Nephron (organoid): ENCODE data around the gene LTV1.
A peak's percentile ranks its signal among the peaks of the same experiment; 100 is the strongest.
"Not testable (repeated sequence)": the region's sequence is repeated elsewhere in the genome, so short reads cannot be mapped to it uniquely, and the experiment has no call there.

Experiments used
- H3K27ac Mint-ChIP-seq, 3 experiments: 2 replicates each; pipeline ENCODE4 v1.8.0; 2020; ENCODE audit warnings: mixed read lengths in 3 of 3, mild to moderate bottlenecking in 2 of 3, moderate library complexity in 1 of 3
- H3K27me3 Mint-ChIP-seq: 2 replicates; pipeline ENCODE4 v1.8.0; 2021; ENCODE audit warnings: low read depth, mild to moderate bottlenecking, moderate library complexity, mixed read lengths
- H3K36me3 Mint-ChIP-seq: 2 replicates; pipeline ENCODE4 v1.8.0; 2020; ENCODE audit warnings: low read depth, mixed read lengths
- H3K4me1 Mint-ChIP-seq: 2 replicates; pipeline ENCODE4 v1.8.0; 2020; ENCODE audit warnings: mixed read lengths
- H3K4me3 Mint-ChIP-seq, 3 experiments: 2 replicates each; pipeline ENCODE4 v1.8.0; 2020; ENCODE audit warnings: mild to moderate bottlenecking in 3 of 3, mixed read lengths in 3 of 3, moderate library complexity in 2 of 3
- H3K9me3 Mint-ChIP-seq: 2 replicates; pipeline ENCODE4 v1.8.0; 2020; ENCODE audit warnings: mixed read lengths
- CTCF ChIP-seq, 3 experiments: fragments of 200-600 bp; sonication (generic); IDR thresholded peaks; one replicate each; pipeline ENCODE4 v1.5.0; 2021; ENCODE audit warnings: antibody characterized with exemption in 3 of 3; ENCODE audit not compliant: unreplicated experiment in 3 of 3

Gene LTV1

GRCh38 chr6:143839196-143839595 is 3.9 kb upstream of the LTV1 start:
- H3K4me1 Mint-ChIP-seq, result peaks cover 38% of the 10 kb centered on the region

GRCh38 chr6:143840595-143841265 is 2.4 kb upstream of the LTV1 start:
- no peak for TF ChIP-seq CTCF (IDR thresholded peaks at IDR 0.05; ENCODE audit: unreplicated experiment in 3 of 3)
- Mint-ChIP-seq H3K27ac (peak overlapping the region; percentile 90 to 99 (median 91)), H3K4me1 (peaks cover 41% of the 10 kb centered on the region), H3K36me3 (peaks cover 5% of the 10 kb centered on the region), H3K27me3 (no peaks in the 10 kb centered on the region), H3K4me3 (peak overlapping the region; percentile 67 to 72 (median 70)), H3K9me3 (no peaks in the 10 kb centered on the region)

More at GRCh38 chr6:143839196-143839595, 3.9 kb upstream of the LTV1 start:
- Mint-ChIP-seq H3K36me3 (no peaks in the 10 kb centered on the region), H3K4me3 (peak overlapping the region in 1 of 3 experiments; percentile 22), H3K27ac (peak overlapping the region; percentile 23 to 99 (median 86)), H3K9me3 (no peaks in the 10 kb centered on the region), H3K27me3 (no peaks in the 10 kb centered on the region)
- no peak for TF ChIP-seq CTCF (IDR thresholded peaks at IDR 0.05; ENCODE audit: unreplicated experiment in 3 of 3)

DNA sequence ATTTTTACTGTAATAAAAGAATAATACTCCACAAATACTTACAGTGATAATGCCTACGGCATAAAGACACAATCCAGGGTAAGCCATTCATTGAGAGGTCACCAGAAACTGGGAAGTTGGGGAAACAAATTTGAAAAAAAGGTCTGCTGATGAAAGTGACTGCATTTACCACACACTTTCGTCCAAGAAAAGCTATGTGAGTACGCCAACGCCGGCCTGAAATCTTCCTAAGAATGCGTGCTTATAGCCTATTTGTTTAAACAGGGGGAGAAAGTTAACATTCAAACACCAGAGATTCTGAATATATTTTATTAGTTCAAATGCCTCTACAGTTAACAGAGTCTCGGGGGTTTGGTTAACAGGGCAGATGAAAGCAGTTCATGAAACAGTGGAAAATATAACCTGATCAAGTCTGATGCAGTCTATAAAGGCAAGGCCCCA is 657 bp upstream of the LTV1 start:
- Mint-ChIP-seq H3K27ac (peak overlapping the region; percentile 98 to 99 (median 99)), H3K36me3 (peaks cover 20% of the 10 kb centered on the region), H3K9me3 (no peaks in the 10 kb centered on the region), H3K27me3 (no peaks in the 10 kb centered on the region), H3K4me1 (peaks cover 41% of the 10 kb centered on the region), H3K4me3 (peak overlapping the region; percentile 95 to 97 (median 95))
- TF ChIP-seq CTCF (IDR thresholded peaks at IDR 0.05; ENCODE audit: unreplicated experiment in 3 of 3), result no peak

GRCh38 chr6:143843677-143843999 is 500 bp downstream of the LTV1 start:
- Mint-ChIP-seq H3K4me3 (peak overlapping the region; percentile 95 to 97 (median 95)), H3K4me1 (peaks cover 39% of the 10 kb centered on the region), H3K27me3 (no peaks in the 10 kb centered on the region)

GRCh38 chr6:143844006-143844405 is 868 bp downstream of the LTV1 start:
- TF ChIP-seq CTCF (IDR thresholded peaks at IDR 0.05; ENCODE audit: unreplicated experiment in 3 of 3), result no peak
- peak overlapping the region; percentile 95 to 97 (median 95) for H3K4me3 Mint-ChIP-seq
- peaks cover 33% of the 10 kb centered on the region for H3K36me3 Mint-ChIP-seq
- H3K27ac Mint-ChIP-seq, result peak overlapping the region; percentile 98 to 99 (median 99)
- peaks cover 35% of the 10 kb centered on the region for H3K4me1 Mint-ChIP-seq
- no peaks in the 10 kb centered on the region for H3K9me3 Mint-ChIP-seq
- H3K27me3 Mint-ChIP-seq, result no peaks in the 10 kb centered on the region

More at GRCh38 chr6:143843677-143843999, 500 bp downstream of the LTV1 start:
- peak overlapping the region; percentile 98 to 99 (median 99) for H3K27ac Mint-ChIP-seq
- no peaks in the 10 kb centered on the region for H3K9me3 Mint-ChIP-seq
- no peak for TF ChIP-seq CTCF (IDR thresholded peaks at IDR 0.05; ENCODE audit: unreplicated experiment in 3 of 3)
- peaks cover 30% of the 10 kb centered on the region for H3K36me3 Mint-ChIP-seq

- Mint-ChIP-seq H3K9me3 (peaks cover under 1% of the 10 kb centered on the region), H3K27ac (no peak overlapping the region), H3K36me3 (peaks cover 44% of the 10 kb centered on the region), H3K4me3 (peak overlapping the region; percentile 61 to 77 (median 62)), H3K4me1 (peaks cover 29% of the 10 kb centered on the region), H3K27me3 (no peaks in the 10 kb centered on the region)
- no peak for TF ChIP-seq CTCF (IDR thresholded peaks at IDR 0.05; ENCODE audit: unreplicated experiment in 3 of 3)
Measured at GRCh38 chr6:143845033-143845432, 1.9 kb downstream of the LTV1 start.

GRCh38 chr6:143851706-143852105 is 8.6 kb downstream of the LTV1 start:
- not testable (repeated sequence) for H3K4me3 Mint-ChIP-seq, H3K4me1 Mint-ChIP-seq, H3K27ac Mint-ChIP-seq, H3K27me3 Mint-ChIP-seq
- Mint-ChIP-seq H3K9me3 (peaks cover 58% of the 10 kb centered on the region), H3K36me3 (peaks cover 96% of the 10 kb centered on the region)

- H3K9me3 Mint-ChIP-seq, result peaks cover 57% of the 10 kb centered on the region
- H3K36me3 Mint-ChIP-seq, result peaks cover 100% of the 10 kb centered on the region
- not testable (repeated sequence) for H3K4me1 Mint-ChIP-seq
Measured at GRCh38 chr6:143855057-143855456, 11.9 kb downstream of the LTV1 start.

DNA sequence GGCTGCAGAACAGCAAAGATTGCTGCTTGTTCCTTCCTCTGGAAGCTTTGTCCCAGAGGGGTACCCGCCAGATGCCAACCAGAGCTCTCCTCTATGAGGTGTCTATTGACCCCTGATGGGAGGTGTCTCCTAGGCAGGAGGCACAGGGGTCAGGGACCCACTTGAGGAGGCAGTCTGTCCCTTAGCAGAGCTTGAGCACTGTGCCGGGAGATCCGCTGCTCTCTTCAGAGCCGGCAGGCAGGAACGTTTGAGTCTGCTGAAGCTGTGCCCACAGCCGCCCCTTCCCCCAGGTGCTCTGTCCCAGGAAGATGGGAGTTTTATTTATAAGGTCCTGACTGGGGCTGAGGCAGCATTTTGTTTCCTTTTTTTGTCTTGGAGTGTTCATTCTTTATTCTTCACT is 13.6 kb downstream of the LTV1 start:
- H3K4me3 Mint-ChIP-seq, H3K27ac Mint-ChIP-seq, H3K27me3 Mint-ChIP-seq, H3K4me1 Mint-ChIP-seq: not testable (repeated sequence)
- Mint-ChIP-seq H3K9me3 (peaks cover 47% of the 10 kb centered on the region), H3K36me3 (peaks cover 94% of the 10 kb centered on the region)

More at GRCh38 chr6:143855057-143855456, 11.9 kb downstream of the LTV1 start:
- H3K27ac Mint-ChIP-seq, H3K27me3 Mint-ChIP-seq, H3K4me3 Mint-ChIP-seq: not testable (repeated sequence)
